Naive thymus-derived CD4-positive, alpha-beta T cell (primary cell): ENCODE results near the gene UBTD2. TPM values are rescaled to one million over a fixed set of nuclear protein-coding genes. Genes with fewer than 3 reads are reported as not detected.
A peak's percentile ranks its signal among the peaks of the same experiment; 100 is the strongest.
"Not testable (repeated sequence)": the region's sequence is repeated elsewhere in the genome, so short reads cannot be mapped to it uniquely, and the experiment has no call there.

Experiments used
- ATAC-seq: fragments of 150-1000 bp; cut with Tn5 transposase; 2 replicates; pipeline ENCODE4 v1.10.0; 2021; ENCODE audit warnings: mild to moderate bottlenecking, moderate library complexity
- CTCF ChIA-PET: fragments of 350-600 bp; sonication (Branson Sonifier 250); formaldehyde crosslinking; loops from one replicate; lab custom pipeline; 2021; ENCODE audit warnings: antibody characterized with exemption; lab: Charles Lee
- POLR2A ChIA-PET: fragments of 350-600 bp; sonication (Branson Sonifier 250); formaldehyde crosslinking; loops from one replicate; lab custom pipeline; 2021; ENCODE audit warnings: antibody characterized with exemption, inconsistent platforms; lab: Charles Lee
- DNase-seq, 9 donors: peaks; one replicate each; pipeline versions ENCODE4 v3.0.0 to v3.0.0-alpha.2; 2020 to 2022; ENCODE audit warnings: mixed read lengths in 1 of 9
- H3K27ac ChIP-seq: one replicate; pipeline ENCODE4 v1.7.0; 2013; ENCODE audit warnings: mild to moderate bottlenecking, low read depth, low read length, moderate library complexity
- H3K27me3 ChIP-seq, 2 donors: one replicate each; pipeline ENCODE4 v1.7.0; 2013; ENCODE audit warnings: low read length in 2 of 2, mild to moderate bottlenecking in 2 of 2, moderate library complexity in 2 of 2; ENCODE audit not compliant: control insufficient read depth in 2 of 2, insufficient read depth in 2 of 2
- H3K36me3 ChIP-seq, 3 experiments: 1 replicate in 2 of 3; 2 replicates in 1 of 3; pipeline ENCODE4 v1.7.0; 2013; ENCODE audit warnings: low read length in 3 of 3, mild to moderate bottlenecking in 3 of 3, moderate library complexity in 1 of 3; ENCODE audit not compliant: insufficient read depth in 3 of 3, control insufficient read depth in 2 of 3
- H3K4me1 ChIP-seq, 2 donors: one replicate each; pipeline ENCODE4 v1.7.0; 2013; ENCODE audit warnings: low read length in 2 of 2, mild to moderate bottlenecking in 2 of 2, moderate library complexity in 1 of 2; ENCODE audit not compliant: control insufficient read depth in 2 of 2, insufficient read depth in 2 of 2
- H3K4me3 ChIP-seq: 2 replicates; pipeline ENCODE4 v1.7.0; 2013; ENCODE audit warnings: mild to moderate bottlenecking, low read length
- H3K9me3 ChIP-seq, 3 experiments: 1 replicate in 2 of 3; 2 replicates in 1 of 3; pipeline ENCODE4 v1.7.0; 2013; ENCODE audit warnings: low read length in 3 of 3; ENCODE audit not compliant: control insufficient read depth in 2 of 3
- H3K27ac Mint-ChIP-seq, 9 donors: one replicate each; pipeline ENCODE4 v1.8.0; 2020 to 2022; ENCODE audit warnings: mixed read lengths in 9 of 9, mild to moderate bottlenecking in 8 of 9, moderate library complexity in 5 of 9, inconsistent platforms in 2 of 9
- H3K27me3 Mint-ChIP-seq, 5 donors: one replicate each; pipeline ENCODE4 v1.8.0; 2021 to 2022; ENCODE audit warnings: mixed read lengths in 5 of 5, mild to moderate bottlenecking in 1 of 5
- H3K36me3 Mint-ChIP-seq, 5 donors: one replicate each; pipeline ENCODE4 v1.8.0; 2020 to 2022; ENCODE audit warnings: mixed read lengths in 5 of 5, mild to moderate bottlenecking in 3 of 5, inconsistent platforms in 1 of 5
- H3K4me1 Mint-ChIP-seq, 7 donors: one replicate each; pipeline ENCODE4 v1.8.0; 2020 to 2022; ENCODE audit warnings: mixed read lengths in 7 of 7, mild to moderate bottlenecking in 3 of 7, inconsistent platforms in 1 of 7
- H3K4me3 Mint-ChIP-seq, 10 donors: one replicate each; pipeline ENCODE4 v1.8.0; 2020 to 2022; ENCODE audit warnings: mild to moderate bottlenecking in 10 of 10, mixed read lengths in 10 of 10, moderate library complexity in 6 of 10, inconsistent platforms in 2 of 10
- H3K9me3 Mint-ChIP-seq, 11 donors: one replicate each; pipeline ENCODE4 v1.8.0; 2020 to 2022; ENCODE audit warnings: mixed read lengths in 11 of 11, mild to moderate bottlenecking in 4 of 11, inconsistent platforms in 1 of 11, moderate library complexity in 1 of 11
- intact Hi-C, 2 donors: fragments of 100-400 bp; cut with micrococcal nuclease; formaldehyde crosslinking; loops; one replicate each; pipeline ENCODE4 v1.15.1; 2023
- polyA plus RNA-seq, 2 donors: library from polyadenylated mRNA; unstranded; fragments of 300-500 nt; fragmentation: Illumina TruSeq; gene quantifications; one replicate each; pipeline ENCODE4 v1.2.3, GENCODE V29; 2021
- total RNA-seq, 6 experiments: library from RNA in 5 of 6; stranded (reverse) in 5 of 6; gene quantifications; 1 replicate in 5 of 6; 2 replicates in 1 of 6; pipeline ENCODE4 v1.2.3 and lab custom pipeline; 2021 to 2026

Gene UBTD2
- 1 to 10 TPM; 2.3 to 8.3 (median 5.9) TPM for total RNA-seq
- 1 to 10 TPM; 2.5 to 4.0 TPM for polyA plus RNA-seq
- 7.1 reads per million, percentile 30 among the genes with 10 or more reads in this experiment for total RNA-seq (lab: John Stamatoyannopoulos, UW)

- POLR2A ChIA-PET, result interaction anchor here (0.8 to 3.1 kb wide), 4 partner anchors 109 to 894 kb away, joined by 3 to 11 read pairs (median 4); partner anchors contain the start of gene FBXW11
- peak within 1 kb of the TSS; percentile 73 for H3K4me3 ChIP-seq
- H3K36me3 ChIP-seq, result no peaks in the 10 kb centered on the region
- intact Hi-C loops, result loop anchor here (1.0 to 10.0 kb wide), 12 partner anchors 10 to 896 kb away; partner anchors contain the start of genes STK10 (in 2 of the 2), CREBRF (in 1 of the 2), FGF18 (in 1 of the 2) and NPM1 (in 1 of the 2)
- Mint-ChIP-seq H3K4me1 (peaks cover 10 to 34% (median 29%) of the 10 kb centered on the region in 7 donors), H3K36me3 (peaks cover 0 to 4% (median 0%) of the 10 kb centered on the region in 5 donors), H3K27ac (peak within 1 kb of the TSS; percentile 67 to 94 (median 75)), H3K9me3 (no peaks in the 10 kb centered on the region), H3K27me3 (peaks cover 0 to 24% (median 0%) of the 10 kb centered on the region in 5 donors), H3K4me3 (peak within 1 kb of the TSS; percentile 85 to 94 (median 90))
- CTCF ChIA-PET, result interaction anchor here (0.6 to 1.3 kb wide), 4 partner anchors 16 to 464 kb away, joined by 3 to 4 read pairs (median 4); no protein-coding TSS in a partner anchor
- no peaks in the 10 kb centered on the region for H3K27me3 ChIP-seq
- peak in 7 of 9 donors; percentile 51 to 84 (median 67) for DNase-seq
- H3K4me1 ChIP-seq, result peaks cover 11 to 13% of the 10 kb centered on the region in 2 donors
- peak; percentile 89 for ATAC-seq
- no peaks in the 10 kb centered on the region for H3K9me3 ChIP-seq
- peak within 1 kb of the TSS; percentile 61 for H3K27ac ChIP-seq
These were observed at the start of gene UBTD2 for GRCh38 chr5:172283020-172283861. Gene UBTD2 (minus strand): TSS chr5:172283764. CDS start chr5:172283665, 99 bp downstream.

GRCh38 chr5:172326901-172327300 lies 43.3 kb upstream of the UBTD2 start:
- POLR2A ChIA-PET, H3K27ac ChIP-seq, CTCF ChIA-PET, ATAC-seq, H3K4me1 Mint-ChIP-seq, H3K4me1 ChIP-seq, intact Hi-C loops, H3K27me3 ChIP-seq, H3K27me3 Mint-ChIP-seq, H3K36me3 Mint-ChIP-seq, H3K9me3 ChIP-seq, H3K9me3 Mint-ChIP-seq, H3K36me3 ChIP-seq, H3K4me3 ChIP-seq, H3K4me3 Mint-ChIP-seq, H3K27ac Mint-ChIP-seq, DNase-seq: not testable (repeated sequence)

GRCh38 chr5:172325452-172325851 lies 41.9 kb upstream of the UBTD2 start:
- H3K4me1 ChIP-seq, result no peaks in the 10 kb centered on the region
- peaks cover 0 to 6% (median 0%) of the 10 kb centered on the region in 7 donors for H3K4me1 Mint-ChIP-seq
- CTCF ChIA-PET, result no interaction called here
- ATAC-seq (no peak), DNase-seq (no peak)
- no peaks in the 10 kb centered on the region for H3K36me3 ChIP-seq
- no peak overlapping the region for H3K4me3 ChIP-seq
- no peaks in the 10 kb centered on the region for H3K27me3 Mint-ChIP-seq
- no peaks in the 10 kb centered on the region for H3K27me3 ChIP-seq
- no peak overlapping the region for H3K27ac ChIP-seq
- no peaks in the 10 kb centered on the region for H3K9me3 Mint-ChIP-seq
- H3K9me3 ChIP-seq, result no peaks in the 10 kb centered on the region
- H3K27ac Mint-ChIP-seq, result no peak overlapping the region
- H3K36me3 Mint-ChIP-seq, result no peaks in the 10 kb centered on the region
- intact Hi-C loops, result no loop called here
- no peak overlapping the region for H3K4me3 Mint-ChIP-seq
- POLR2A ChIA-PET, result no interaction called here

- H3K4me3 Mint-ChIP-seq, result no peak overlapping the region
- CTCF ChIA-PET, result no interaction called here
- DNase-seq (no peak), ATAC-seq (no peak)
- H3K27ac Mint-ChIP-seq, result no peak overlapping the region
- peaks cover 0 to 6% (median 0%) of the 10 kb centered on the region in 7 donors for H3K4me1 Mint-ChIP-seq
- intact Hi-C loops, result no loop called here
- POLR2A ChIA-PET, result no interaction called here
- Histone ChIP-seq H3K27me3 (no peaks in the 10 kb centered on the region), H3K36me3 (no peaks in the 10 kb centered on the region), H3K9me3 (no peaks in the 10 kb centered on the region), H3K4me1 (no peaks in the 10 kb centered on the region), H3K4me3 (no peak overlapping the region), H3K27ac (no peak overlapping the region)
- no peaks in the 10 kb centered on the region for H3K9me3 Mint-ChIP-seq
- peaks cover 0 to under 1% (median 0%) of the 10 kb centered on the region in 5 donors for H3K27me3 Mint-ChIP-seq
- H3K36me3 Mint-ChIP-seq, result no peaks in the 10 kb centered on the region
These were observed 38.7 kb upstream of the UBTD2 start for GRCh38 chr5:172322028-172322965.

- H3K4me3 ChIP-seq, result no peak overlapping the region
- H3K27me3 ChIP-seq, result no peaks in the 10 kb centered on the region
- POLR2A ChIA-PET, result no interaction called here
- H3K27me3 Mint-ChIP-seq, result peaks cover 0 to 3% (median 0%) of the 10 kb centered on the region in 5 donors
- no peaks in the 10 kb centered on the region for H3K9me3 Mint-ChIP-seq
- no peaks in the 10 kb centered on the region for H3K9me3 ChIP-seq
- H3K27ac ChIP-seq, result no peak overlapping the region
- H3K27ac Mint-ChIP-seq, result peak overlapping the region in 2 of 9 donors; percentile 10 to 59
- H3K4me1 Mint-ChIP-seq, result peaks cover 0 to 6% (median 0%) of the 10 kb centered on the region in 7 donors
- DNase-seq, result no peak
- intact Hi-C loops, result no loop called here
- H3K4me3 Mint-ChIP-seq, result no peak overlapping the region
- no peaks in the 10 kb centered on the region for H3K36me3 Mint-ChIP-seq
- CTCF ChIA-PET, result no interaction called here
- no peak for ATAC-seq
- no peaks in the 10 kb centered on the region for H3K36me3 ChIP-seq
- H3K4me1 ChIP-seq, result no peaks in the 10 kb centered on the region
These were observed 38.0 kb upstream of the UBTD2 start for GRCh38 chr5:172321593-172321992.

- Mint-ChIP-seq H3K4me1 (peaks cover 0 to 6% (median 0%) of the 10 kb centered on the region in 7 donors), H3K36me3 (no peaks in the 10 kb centered on the region), H3K27ac (no peak overlapping the region), H3K9me3 (no peaks in the 10 kb centered on the region), H3K27me3 (peaks cover 0 to 3% (median 0%) of the 10 kb centered on the region in 5 donors), H3K4me3 (no peak overlapping the region)
- ChIA-PET CTCF (interaction anchor here (0.6 kb wide), 1 partner anchor 14 kb away, joined by 4 read pairs; no protein-coding TSS in a partner anchor), POLR2A (no interaction called here)
- Histone ChIP-seq H3K27me3 (no peaks in the 10 kb centered on the region), H3K4me3 (no peak overlapping the region), H3K27ac (no peak overlapping the region), H3K4me1 (no peaks in the 10 kb centered on the region), H3K36me3 (no peaks in the 10 kb centered on the region), H3K9me3 (no peaks in the 10 kb centered on the region)
- intact Hi-C loops, result no loop called here
- DNase-seq, result no peak
- no peak for ATAC-seq
These were observed 36.3 kb upstream of the UBTD2 start for GRCh38 chr5:172319708-172320441.
